ENCODE measurements around the gene CSTF2. TPM values are rescaled to one million over a fixed set of nuclear protein-coding genes. Genes with fewer than 3 reads are reported as not detected.

The CSTF2 gene
- total and polyA plus RNA-seq, 2 of the 4 experiments (the other 2 are of a cell fraction), result 22.8 to 30.3 TPM

GRCh38 chrX:100830143-100830542, 10.0 kb downstream of the CSTF2 start:
- Histone ChIP-seq H3K27me3 (ENCODE audit: control insufficient read depth, insufficient read depth, low read length) (no peaks in the 10 kb centered on the region; the same call in none of the 2 replicates), H2BK15ac (ENCODE audit: low read depth, low read length) (no peak overlapping the region), H2BK120ac (ENCODE audit: low read depth, low read length) (no peak overlapping the region), H3K9ac (ENCODE audit: low read depth, low read length) (no peak overlapping the region; the same call in 1 of the 2 replicates), H3K23ac (ENCODE audit: low read depth, low read length) (no peak overlapping the region), H3K9me1 (ENCODE audit: insufficient read depth, low read length) (no peaks in the 10 kb centered on the region), H2AK9ac (replicated peaks; ENCODE audit: low read depth, low read length, poor library complexity) (no peak overlapping the region), H3K27ac (ENCODE audit: insufficient read depth, low read length) (no peak overlapping the region), H3K18ac (ENCODE audit: low read depth, low read length) (peak overlapping the region; percentile 74; the same call in 1 of the 2 replicates), H3K4ac (ENCODE audit: low read depth, low read length) (no peak overlapping the region), H4K20me1 (ENCODE audit: insufficient read depth, low read length) (no peaks in the 10 kb centered on the region), H4K5ac (ENCODE audit: low read depth, low read length) (no peak overlapping the region; the same call in 1 of the 2 replicates), H3K56ac (ENCODE audit: extremely low read depth, insufficient read depth, low read length) (no peak overlapping the region), H3K4me2 (ENCODE audit: low read depth, low read length) (no peak overlapping the region), H3K36me3 (ENCODE audit: control insufficient read depth, insufficient read depth, low read length) (peaks cover 7% of the 10 kb centered on the region), H3K4me1 (ENCODE audit: control insufficient read depth, insufficient read depth, low read length) (no peaks in the 10 kb centered on the region), H3K14ac (replicated peaks; ENCODE audit: low read depth, low read length) (no peak overlapping the region), H3K79me1 (ENCODE audit: low read depth in 1 of 2, low read length in 2 of 2) (no peaks in the 10 kb centered on the region), H4K91ac (ENCODE audit: insufficient read depth, low read depth, low read length) (no peak overlapping the region), H4K8ac (ENCODE audit: low read depth in 2 of 2, low read length in 2 of 2) (peak overlapping the region in 1 of 2 experiments; percentile 35; a peak in 1 of 4 replicates), H3K9me3 (ENCODE audit: control insufficient read depth, insufficient read depth, low read length) (no peaks in the 10 kb centered on the region), H2BK5ac (ENCODE audit: low read depth, low read length, poor library complexity, severe bottlenecking) (peak overlapping the region; percentile 65), H2AFZ (replicated peaks; ENCODE audit: low read length, poor library complexity) (no peak overlapping the region), H3K4me3 (ENCODE audit: insufficient read depth, low read depth, low read length) (no peak overlapping the region), H2AK5ac (ENCODE audit: low read depth, low read length) (no peak overlapping the region), H2BK20ac (ENCODE audit: low read depth, low read length) (no peak overlapping the region)
- dilution Hi-C loops (cut with HindIII; ENCODE audit: low sequenced_read_pairs, unreplicated experiment) (no loop called here), intact Hi-C loops (cut with micrococcal nuclease) (no loop called here), in situ Hi-C loops (cut with MboI; ENCODE audit: low sequenced_read_pairs) (no loop called here)
- no TSS peak for BruUV-seq (replicated peaks)
- ATAC-seq (ENCODE audit: low read depth) (no peak), DNase-seq (no peak)
- ChIA-PET CTCF (interaction anchor here (0.6 to 1.0 kb wide), 2 partner anchors 447 to 457 kb away, joined by 3 read pairs; no protein-coding TSS in a partner anchor), POLR2A (ENCODE audit: unreplicated experiment) (no interaction called here)
- WGBS, 2 experiments (ENCODE audit: extremely low coverage in 2 of 2, insufficient read length in 1 of 2), result no CpG with 5 or more reads among the region's 5 CpGs
- TF ChIP-seq RAD21 (IDR thresholded peaks at IDR 0.05; ENCODE audit: low read length), result no peak
